ENCODE data around the gene SNPH.

The SNPH gene

DNA sequence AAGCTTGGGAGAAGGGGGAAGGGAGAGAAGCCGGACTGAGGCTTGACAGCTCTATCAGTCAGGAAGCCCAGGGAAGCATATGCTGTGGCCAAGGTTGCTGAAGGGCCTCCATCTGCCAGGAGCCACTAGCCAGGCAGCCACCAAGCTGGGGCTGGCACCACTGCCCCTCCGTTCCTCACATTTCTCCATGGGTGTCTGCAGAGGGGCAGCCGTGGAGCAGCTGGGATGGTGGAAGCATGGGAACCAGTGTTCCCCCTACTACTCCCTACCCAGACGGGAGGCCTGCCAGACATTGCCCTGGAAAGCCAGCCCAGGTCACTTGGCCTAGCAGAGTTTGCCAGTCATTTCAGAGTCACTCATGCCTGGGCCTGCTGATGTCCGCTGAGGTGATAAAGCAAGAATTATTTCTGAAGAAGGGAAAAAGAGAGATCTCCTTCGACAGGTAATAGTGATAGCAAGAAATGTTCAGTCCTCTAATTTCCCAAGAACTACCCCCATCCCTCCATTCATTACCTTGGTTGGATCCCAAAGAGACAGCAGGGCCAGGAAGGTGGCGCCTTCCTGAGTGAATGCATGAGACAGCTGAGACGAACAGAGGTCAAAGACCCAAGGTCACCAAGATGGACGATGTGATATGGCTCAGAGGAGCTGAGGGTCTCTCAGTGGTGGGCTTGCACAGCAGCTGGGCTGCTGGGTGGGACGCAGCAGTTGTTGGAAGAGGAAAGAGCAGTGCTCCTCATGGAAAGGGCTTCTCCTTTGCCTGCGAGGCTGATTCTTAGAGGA, 21.9 kb downstream of the SNPH start:
- DNase-seq: no peak

DNA sequence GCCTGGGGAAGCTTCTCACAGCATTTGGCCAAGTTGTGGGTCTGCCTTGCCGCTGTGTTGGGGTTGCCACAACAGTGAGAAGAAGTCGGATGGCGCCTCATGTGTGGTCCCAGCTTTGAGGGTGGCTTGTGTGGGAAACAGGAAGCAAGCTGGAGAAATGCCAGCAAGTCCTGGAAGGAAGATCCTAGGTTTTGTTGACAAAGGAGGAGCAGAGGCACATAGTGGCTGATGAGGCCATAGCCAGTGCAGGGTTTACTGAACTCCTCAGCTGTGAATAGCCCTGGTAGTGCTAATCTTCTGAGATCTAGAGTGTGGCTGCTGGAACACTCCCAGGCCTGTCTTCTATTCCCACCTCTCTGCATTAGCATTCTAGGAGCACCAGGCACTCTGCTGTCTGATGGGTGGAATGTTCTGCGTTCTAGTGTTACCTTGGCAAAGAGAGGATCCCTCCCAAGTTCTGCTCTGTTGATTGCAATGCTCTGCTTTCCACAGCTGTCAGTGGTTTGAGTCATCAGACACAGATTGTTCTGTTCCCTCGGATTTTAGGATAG, 25.2 kb downstream of the SNPH start:
- no peak for DNase-seq

DNA sequence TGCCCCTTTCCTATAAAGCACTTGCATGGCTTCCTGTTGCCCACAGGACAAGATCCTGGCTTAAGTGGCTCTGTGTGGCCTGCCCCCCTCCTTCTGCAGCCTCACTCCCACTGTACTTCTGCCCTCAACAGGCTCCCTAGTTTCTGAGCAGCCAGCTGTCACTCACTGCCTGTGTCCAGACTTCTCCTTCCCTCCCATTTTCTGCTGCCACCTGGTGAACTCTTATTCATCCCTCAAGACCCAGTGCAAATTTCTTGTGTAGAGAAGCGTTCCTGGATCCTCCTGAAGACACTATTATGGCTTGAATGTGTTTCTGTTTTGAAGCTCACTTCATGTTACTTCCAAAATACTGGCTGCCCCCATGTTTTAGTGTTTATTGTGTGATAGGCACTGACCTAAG, 26.5 kb downstream of the SNPH start:
- no peak for DNase-seq

DNA sequence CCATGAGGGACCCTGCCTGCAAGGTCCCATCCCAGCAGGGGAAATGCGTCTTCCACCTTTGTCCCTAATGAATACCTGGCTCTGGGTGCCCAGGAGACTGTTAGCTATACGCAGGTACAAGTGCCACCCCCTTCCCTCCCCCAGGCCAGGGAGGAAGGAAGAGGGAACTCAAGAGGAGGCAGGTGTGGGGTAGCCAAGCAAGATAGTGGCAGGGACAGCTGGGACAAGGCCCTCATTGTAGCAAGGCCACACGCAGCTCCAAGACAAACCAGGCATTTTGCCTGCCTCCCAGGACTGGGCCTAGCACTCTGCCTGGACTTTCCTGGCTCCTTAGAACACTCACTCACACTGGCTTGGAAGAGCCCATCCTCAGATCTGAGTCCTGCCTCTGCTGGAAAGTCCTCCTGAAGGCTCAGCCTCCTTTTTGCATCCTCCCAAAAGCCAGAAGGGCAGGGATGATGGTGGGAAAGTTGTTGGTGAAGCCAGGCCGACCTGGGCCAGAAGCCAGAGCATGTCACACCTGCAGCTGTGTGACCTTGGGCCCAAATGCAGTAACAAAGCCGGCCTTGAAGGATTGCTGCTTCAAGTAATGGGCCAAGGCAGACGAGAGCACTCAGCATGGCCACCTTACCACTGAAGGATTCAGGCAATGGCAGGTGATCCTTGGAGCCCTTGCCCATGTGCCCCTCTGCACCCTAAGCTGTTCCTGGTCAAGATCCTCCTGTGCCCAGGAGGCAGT, 27.7 kb downstream of the SNPH start:
- no peak for DNase-seq

DNA sequence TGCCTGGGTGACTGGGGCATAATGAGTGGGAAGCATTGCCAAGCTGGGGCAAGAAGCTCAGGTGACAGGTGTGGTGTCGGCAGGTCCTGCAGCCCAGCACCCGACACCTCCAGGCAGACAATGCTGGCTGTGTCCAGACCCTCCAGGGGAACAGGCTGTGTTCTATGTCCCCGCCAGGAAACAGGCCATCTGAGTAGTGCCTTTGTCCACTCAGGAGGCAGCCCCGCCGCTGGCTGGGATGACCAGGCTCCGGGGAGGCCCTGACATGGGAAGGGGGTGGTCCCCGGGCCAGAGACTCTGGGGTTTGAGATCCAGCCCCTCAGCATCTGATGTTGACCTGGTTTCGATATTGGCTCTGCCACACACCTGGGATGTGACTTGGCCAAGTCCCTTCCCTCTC, 28.4 kb downstream of the SNPH start:
- DNase-seq: no peak

DNA sequence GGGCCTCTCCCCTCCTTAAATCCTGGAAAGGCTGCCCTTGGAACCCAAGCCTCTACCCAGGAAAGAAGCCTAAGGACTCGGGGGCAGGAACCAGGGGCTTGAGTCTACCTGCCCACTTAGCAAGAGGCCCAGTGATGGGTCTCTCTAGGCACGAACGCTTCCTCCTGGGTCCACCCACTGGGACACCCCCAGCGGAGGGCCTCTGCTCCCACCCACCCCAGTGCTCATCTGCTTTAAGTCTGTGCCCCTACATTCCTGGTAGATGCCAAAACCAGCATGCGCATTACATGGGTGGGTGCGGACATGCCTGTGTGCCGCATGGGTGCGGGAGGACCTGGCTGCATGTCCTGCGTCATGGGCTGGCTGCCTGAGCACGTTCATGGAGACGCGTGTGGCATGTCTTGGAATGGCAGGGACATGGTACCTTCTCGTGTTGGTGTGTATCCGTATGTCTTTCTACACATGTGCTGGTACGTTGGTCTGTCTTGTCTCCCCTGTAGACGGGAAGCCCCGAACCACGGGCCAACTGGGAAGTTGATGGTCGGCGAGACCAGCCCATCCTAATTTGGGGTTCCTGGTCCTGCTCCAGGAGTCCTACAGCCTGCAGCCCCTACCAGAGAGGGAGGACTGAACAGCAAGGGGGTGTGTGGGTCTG, 29.3 kb downstream of the SNPH start:
- DNase-seq: no peak

DNA sequence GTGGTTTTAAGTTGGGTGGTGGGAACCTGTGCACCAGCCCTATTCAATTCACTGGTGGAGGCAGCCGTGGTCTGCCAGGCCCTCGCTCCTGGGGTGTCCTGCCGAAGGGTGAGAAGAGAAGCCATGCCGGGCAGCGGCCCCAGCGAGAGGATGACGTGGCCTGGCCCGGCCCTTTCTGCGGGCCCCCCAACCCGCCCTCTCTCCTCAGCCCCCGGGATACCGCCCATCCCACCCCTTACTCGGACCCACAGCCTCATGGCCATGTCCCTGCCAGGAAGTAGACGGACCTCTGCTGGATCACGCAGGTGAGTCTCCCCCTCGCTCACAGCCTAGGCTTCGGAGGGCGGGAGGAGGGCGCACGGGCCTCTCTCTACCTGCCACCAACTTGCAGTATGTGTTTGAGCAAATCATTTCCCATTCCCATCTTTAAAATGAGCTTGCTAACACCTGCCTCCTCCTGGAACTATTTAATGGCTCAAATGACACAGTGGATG, 30.1 kb downstream of the SNPH start:
- no peak for DNase-seq

DNA sequence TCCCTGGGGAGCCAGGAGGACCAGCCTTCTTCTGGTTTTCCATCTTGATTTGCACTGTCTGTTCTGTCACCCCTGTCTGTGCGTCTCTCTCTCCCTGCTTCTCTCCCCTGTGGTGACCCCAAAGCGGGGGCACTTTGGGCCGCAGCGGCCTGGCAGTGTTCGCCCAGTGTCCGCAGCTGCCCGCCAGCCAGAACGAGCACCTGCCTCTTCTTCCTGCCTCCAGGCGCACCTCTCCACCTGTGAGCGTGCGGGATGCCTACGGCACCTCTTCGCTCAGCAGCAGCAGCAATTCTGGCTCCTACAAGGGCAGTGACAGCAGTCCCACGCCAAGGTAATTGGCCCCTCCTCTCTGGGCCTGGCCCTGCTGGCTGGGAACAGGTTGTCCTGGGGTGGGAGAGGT, 30.8 kb downstream of the SNPH start:
- DNase-seq: no peak

DNA sequence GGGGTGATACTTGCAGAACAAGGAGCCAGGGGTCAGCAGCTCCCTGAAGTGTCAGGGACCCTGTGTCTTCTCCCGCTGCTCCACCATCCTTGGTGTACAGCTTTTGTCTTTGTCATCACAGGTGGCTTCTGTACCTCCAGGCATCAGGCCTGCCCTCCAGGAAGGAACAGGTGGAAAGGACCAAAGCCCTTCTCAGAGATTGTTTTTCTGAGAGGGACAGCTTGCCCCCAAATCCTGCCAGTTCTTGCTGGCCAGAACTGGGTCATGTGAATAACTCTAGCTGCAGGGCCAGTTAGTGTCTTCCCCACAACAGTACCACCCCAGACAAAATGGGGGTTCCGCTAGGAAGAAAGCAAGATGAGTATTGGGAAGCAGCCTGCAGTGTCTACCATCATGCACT, 31.4 kb downstream of the SNPH start:
- DNase-seq: no peak

DNA sequence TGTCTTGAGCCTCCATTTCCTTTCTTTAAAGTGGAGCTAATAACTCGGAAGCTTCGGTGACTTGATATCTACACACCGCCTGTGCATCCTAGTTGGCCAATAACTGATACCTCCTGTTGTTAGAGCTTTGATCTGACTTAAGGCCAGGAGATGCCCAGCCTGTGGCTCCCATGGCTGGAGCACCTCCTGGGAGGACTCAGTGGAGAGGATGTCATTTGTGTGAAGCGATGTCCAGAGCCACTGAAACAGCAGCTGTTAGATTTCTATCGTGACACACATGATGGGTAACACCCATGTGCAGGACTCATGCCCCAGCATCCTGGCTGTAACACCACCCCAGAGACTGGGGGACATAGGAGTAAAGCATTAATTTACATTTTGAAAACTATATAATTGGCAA, 32.1 kb downstream of the SNPH start:
- DNase-seq: no peak

DNA sequence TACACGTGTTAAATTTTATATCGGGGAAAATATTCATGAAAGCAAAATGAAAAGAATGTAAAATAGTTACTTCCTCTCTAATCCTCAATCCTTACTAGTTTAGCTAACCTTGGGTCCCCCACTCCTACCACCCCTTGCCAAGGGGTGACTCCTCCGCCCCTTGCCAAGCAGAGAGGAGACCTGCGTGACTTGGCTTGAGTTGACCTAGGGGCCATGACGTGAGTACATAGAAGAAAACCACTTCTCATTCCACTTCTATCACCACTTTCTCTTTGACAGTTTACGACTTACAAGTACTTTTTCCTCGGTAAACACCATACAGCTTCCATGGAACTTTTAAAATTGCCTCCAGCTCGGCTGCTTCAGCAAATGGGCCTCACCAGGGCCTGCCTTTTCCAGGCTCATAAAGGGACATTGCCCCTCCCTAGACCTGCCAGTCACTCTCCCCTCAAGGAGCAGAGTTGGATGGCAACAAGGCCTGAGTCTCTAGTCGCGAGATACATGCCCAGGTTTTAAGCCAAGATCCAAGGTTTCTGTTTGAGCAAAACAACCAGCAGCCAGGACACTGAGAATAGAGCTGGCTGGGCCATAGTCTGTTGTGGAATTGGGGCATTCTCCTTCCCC, 32.9 kb downstream of the SNPH start:
- DNase-seq: no peak

DNA sequence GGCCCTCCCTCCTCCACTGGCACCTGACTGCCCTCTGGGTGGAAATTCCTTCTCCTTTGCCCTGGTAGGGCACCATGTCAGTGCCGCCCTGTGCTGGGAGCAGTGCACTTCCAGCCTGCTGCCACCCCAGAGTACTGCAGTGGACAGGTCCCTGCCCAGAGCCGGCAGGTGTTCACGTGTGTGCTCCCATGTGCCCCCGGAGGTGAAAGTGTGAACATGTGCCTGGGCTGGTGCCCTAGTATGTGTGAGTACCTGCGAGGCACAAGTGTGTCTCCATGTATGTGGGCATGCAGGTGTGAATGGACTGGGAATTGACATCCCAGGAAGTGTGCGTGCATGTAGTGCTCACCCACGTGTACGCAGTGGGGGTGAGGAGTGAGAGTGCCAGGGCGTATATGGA, 33.4 kb downstream of the SNPH start:
- peak; percentile 60 for DNase-seq

DNA sequence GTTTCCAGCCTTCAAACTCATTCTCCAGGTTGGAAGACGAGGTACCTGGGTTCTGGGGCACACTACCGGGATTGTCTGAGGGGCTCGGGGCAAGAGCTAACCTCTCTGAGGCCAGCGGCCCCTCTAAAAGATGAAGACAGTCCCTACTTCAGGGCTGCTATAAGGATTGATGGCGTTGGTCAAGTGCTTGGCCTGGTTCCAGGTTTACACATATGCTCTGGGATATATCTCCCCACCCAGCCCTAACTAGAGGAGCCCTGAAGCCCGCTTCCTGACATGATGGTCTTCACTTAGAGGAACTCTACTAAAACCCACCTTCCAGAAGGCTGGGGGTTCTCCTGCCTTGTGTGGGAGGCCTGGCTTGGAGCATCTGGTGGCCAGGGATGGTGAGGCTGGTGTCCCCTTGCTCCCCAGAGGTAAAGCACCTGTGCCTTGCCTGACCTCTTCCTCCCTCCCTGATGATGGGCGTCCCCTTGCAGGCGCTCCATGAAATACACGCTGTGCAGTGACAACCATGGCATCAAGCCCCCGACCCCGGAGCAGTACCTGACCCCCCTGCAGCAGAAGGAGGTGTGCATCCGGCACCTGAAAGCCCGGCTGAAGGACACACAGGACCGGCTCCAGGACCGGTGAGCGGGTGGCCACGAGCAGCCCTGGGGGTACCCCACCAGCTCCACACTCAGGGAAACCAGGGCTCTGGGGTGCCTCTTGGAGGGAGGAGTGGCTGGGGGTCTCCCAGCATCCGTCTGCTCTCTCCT, 34.2 kb downstream of the SNPH start:
- DNase-seq: no peak

DNA sequence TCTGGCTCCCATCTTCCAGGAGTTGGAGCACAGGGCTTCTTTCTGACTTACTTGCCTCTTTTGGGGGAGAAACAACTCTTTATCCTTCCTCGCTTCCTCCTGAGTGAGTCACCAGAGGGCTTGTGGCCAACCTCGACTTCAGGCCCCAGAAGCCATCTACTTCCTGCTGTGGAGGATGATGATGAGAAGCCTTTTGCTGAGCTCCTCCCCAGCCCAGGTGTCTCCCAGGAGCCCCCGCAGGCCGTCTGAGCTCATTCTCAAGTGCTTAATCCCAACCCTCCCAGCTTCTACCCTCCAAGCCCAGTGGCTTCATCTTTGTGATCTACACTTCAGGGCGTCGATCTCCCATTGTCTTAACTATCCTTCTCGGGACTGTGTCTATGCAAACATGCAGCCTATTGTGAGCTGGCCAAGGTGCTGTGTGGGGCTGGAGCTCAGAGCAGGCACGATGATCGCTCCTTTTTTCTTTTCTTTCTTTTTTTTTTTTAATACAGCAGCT, 35.0 kb downstream of the SNPH start:
- peak; percentile 79 for DNase-seq

DNA sequence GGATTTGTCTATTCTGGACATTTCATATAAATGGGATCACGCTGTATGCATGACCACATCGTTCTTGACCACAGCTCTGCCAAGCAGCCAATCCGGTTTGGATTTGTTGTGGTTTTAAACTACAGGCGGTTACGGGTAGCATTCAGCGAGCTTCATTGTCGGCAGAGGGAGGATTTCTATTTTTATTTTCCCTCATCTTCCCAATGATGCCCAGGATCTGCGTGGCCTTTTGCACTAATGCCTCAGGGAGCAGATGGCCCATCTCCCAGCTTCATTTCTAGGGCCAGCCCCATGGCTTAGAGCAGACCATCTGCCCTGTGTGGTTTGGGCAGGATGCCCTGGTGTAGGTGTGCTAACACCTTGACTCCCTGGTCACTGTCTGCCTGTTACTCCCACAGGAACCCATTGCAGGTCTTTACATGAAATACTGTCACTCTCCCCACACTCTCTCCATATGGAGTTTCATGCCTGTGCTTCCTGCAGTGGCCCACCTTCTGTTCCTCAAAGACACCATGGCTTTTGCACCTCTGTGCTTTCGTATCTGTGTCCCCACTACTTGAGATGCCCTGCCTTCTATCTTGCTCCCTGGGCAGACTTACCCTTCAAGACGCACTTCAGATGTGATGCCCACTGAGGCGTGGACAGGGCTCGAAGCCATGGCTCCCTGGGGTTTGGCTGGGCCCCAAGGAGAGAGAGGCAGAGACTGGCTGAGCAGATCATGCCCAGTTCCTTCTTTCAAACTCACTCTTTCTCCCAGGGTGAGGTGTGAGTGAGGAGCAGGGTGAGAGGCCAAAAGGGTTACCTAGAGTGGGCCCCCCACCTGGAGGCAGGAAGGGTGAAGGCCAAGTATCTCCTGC, 36.8 kb downstream of the SNPH start:
- no peak for DNase-seq

DNA sequence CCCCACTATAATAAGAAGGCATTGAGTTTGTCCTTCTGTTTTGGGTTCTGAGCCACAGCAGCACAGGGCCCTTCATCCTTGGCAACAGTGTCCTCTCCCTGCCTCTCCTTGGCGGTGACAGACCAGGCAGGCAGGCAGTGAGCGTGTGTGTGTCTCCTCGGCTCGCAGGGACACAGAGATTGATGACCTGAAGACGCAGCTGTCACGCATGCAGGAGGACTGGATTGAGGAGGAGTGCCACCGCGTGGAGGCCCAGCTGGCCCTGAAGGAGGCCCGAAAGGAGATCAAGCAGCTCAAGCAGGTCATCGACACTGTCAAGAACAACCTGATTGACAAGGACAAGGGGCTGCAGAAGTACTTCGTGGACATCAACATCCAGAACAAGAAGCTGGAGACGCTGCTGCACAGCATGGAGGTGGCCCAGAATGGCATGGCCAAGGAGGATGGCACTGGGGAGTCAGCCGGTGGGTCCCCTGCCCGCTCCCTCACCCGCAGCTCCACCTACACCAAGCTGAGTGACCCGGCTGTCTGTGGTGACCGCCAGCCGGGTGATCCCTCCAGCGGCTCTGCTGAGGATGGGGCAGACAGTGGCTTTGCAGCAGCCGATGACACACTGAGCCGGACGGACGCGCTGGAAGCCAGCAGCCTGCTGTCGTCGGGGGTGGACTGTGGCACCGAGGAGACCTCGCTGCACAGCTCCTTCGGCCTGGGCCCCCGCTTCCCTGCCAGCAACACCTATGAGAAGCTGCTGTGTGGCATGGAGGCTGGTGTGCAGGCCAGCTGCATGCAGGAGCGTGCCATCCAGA, 38.8 kb downstream of the SNPH start:
- no peak for DNase-seq

DNA sequence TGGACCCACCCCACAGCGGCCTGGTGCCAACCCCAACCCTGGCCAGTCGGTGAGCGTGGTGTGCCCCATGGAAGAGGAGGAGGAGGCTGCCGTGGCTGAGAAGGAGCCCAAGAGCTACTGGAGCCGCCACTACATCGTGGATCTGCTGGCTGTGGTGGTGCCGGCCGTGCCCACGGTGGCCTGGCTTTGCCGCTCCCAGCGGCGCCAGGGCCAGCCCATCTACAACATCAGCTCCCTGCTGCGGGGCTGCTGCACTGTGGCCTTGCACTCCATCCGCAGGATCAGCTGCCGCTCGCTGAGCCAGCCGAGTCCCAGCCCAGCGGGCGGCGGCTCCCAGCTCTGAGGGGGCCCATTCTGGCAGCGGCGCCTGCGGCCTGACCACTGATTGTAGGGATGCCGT, 39.6 kb downstream of the SNPH start:
- DNase-seq: no peak

DNA sequence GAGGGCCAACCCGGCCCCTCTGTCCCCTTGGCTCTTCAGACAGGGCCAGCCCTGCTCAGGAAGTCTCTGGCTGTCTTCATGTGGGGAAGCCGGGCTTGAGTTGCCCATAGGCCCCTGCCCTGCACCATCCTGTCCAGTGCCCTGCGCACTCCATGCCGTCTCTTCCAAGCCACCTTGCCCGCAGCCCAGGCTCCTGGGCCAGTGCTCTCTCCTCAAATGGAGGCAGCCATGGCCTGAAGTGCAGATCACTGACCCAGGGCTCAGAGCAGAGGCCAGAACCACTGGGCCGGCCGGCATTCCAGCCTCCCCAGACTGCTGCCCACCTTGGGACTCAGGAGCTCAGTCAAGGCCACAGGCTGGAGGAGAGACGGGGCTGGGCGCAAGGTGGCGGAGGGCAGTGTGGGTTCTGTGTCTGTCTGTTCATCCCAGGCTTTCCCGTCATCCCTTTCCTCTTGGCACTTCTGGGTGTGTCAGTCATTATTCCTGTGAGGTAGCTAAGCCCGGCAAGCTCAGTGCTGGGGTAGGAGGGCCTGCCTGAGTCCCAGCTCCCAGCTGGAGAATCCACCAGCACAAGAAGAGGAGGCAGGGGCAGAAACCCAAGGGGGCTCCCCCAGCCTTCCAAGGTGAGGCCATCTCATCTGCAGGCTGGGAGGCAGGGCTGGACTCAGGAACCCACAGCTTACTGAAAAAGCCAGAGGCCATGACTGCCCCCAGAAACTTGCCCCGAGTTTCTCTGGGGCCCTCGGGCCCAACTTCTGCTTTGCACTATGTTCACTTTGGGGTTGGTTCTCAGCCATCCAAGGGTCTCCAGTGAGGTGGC, 40.4 kb downstream of the SNPH start:
- no peak for DNase-seq

DNA sequence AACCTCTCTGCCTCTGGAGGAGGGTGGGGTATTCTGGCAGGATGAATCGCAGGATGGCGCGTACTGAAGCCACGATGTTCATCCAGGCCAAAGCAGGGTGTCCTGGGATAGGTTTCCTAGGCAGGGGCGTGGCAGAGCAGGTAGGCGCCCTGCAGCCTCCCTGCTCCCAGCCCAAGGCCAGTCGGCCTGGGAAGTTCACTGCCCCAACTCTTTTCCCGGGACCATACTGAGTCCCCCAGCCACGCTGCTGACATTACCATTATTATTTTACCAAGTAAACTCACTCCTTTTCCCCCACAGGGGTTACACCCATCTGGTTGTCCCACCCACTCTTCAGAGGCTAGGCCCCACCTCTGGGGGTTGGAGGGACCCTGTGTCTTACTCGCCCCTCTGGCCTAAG, 41.1 kb downstream of the SNPH start:
- DNase-seq: no peak

Measured in CD4-positive, alpha-beta T cell treated with Interleukin-17A for 4 hours (primary cell).